SIG-M5 treated with dmso at 0.1 percent for 504 hours (cell line): ENCODE data around the gene ETFB.

Experiments
- DNase-seq: peaks from one replicate; lab custom pipeline; 2025; ENCODE audit not compliant: unreplicated experiment; lab: John Stamatoyannopoulos, UW

Gene ETFB

DNA sequence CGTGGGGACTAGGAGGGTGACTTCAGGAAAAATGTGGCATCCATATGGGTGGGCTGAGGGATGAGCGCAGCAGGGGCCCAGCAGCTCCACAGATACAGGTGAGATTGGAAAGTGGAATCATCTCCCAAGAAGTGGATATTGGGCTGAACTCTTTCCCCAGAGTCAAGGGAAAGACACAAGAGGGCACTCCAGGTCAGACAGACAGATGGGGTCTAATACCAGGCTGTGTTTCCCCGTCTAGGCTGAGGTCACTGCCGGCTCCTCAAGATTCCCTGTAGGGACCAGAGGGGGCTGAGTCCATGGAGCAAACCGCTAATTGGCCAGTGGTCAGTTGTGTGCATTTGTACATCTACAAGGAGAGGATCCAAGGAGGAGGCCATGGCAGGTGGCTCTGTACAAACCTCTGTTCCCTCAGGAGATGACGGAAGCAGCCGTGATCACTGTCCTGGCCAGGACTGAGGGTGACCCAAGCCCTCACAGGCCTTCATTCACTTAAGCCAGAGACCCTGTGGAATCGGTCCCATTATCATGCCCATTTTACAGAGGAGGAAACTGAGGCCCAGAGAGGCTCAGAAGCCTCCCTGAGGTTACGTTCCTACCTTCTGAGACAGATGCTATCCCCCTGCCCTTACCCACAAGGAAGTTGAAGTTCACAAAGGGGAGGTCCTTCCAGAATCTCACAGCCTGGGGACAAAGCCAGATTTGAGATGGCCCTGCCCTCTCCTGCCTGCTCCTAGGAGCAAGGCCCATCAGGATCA lies 69.7 kb downstream of the ETFB start:
- no peak for DNase-seq

DNA sequence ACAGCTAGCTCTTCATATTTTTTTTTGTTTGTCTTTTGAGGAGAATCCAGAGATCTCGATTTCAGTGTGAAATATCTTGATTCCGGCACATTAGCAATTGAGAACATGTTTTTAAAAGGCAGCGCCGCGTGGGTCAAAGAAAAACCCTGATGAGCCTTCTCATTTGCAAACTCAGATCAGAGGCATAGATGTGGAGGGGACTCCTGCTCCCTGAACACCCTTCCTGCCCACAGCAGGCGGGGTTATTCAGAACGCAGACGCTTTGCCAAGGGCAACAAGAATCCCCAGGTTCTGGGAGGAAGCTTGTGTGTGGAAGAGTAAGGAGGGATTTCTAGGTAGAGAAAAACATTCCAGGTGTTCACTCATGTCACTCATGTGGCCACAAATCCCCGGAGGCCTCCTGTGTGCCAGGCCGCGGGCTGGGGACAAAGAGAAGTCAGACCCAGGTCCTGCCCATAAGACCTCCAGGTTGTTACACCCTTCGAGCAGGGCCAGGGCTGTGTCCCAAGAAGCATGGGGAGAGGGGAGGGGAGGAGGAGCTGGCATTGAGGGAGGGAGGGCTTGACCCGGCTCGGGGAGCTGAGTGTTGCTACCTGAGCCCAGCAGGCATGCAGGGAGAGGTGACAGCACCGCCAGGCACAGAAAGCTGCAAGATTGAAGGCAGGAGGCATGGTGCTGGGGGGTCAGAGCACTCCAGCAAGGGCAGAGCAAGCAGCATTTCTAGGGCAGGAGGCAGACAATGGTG lies 70.6 kb downstream of the ETFB start:
- DNase-seq = no peak
